GM21529 (cell line): Measurements from ENCODE around the gene FAM234A.

Experiments
- ATAC-seq: cut with Tn5 transposase; IDR thresholded peaks from one replicate; pipeline ENCODE4 v1.9.1; 2021; ENCODE audit not compliant: unreplicated experiment

FAM234A gene

DNA sequence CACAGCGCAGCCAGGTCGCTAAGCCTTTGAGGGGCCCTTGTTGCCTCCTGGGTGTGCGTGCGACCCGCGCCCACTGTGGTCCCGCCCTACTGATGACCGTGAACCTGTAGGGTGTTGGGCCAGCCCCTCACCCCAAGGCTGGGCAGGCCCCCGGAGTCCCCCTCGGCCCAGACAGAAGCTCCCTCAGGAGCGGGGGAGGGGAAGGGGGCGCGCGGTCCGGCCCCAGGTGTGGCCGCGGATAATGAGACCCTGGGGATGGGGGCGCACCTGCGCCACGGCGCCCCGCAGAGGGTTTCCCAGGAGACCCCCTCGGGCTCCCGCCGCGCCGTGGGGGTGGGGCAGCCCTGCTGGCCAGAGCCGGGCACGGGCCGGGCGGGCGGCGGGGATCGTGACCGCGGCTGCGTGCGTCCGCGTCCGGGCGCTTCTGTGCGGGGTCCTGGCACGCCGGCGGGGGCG is 45.4 kb downstream of the FAM234A start:
- no peak for ATAC-seq

DNA sequence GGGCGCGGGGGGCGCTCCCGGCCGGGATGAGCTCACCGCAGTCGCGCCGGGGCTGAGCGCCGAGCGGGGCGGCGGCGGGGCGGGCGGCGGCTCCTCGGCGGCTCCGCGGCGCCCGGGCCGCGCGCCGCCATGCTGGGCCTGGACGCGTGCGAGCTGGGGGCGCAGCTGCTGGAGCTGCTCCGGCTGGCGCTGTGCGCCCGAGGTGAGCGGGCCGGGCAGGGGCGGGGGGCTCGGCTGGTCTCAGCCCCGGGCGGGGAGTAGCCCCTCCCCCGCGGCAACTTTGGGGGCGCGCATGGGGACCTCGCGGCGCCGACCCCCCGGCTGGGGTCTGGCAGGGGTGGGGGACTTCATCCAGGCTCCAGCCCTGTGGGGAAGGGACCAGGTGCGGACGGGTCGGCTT is 45.9 kb downstream of the FAM234A start, which contains the start of gene ARHGDIG:
ARHGDIG (plus strand) TSS at position 40 of the 400 bp plus-strand sequence; CDS start at position 130, 90 bp downstream.
- ATAC-seq: no peak

DNA sequence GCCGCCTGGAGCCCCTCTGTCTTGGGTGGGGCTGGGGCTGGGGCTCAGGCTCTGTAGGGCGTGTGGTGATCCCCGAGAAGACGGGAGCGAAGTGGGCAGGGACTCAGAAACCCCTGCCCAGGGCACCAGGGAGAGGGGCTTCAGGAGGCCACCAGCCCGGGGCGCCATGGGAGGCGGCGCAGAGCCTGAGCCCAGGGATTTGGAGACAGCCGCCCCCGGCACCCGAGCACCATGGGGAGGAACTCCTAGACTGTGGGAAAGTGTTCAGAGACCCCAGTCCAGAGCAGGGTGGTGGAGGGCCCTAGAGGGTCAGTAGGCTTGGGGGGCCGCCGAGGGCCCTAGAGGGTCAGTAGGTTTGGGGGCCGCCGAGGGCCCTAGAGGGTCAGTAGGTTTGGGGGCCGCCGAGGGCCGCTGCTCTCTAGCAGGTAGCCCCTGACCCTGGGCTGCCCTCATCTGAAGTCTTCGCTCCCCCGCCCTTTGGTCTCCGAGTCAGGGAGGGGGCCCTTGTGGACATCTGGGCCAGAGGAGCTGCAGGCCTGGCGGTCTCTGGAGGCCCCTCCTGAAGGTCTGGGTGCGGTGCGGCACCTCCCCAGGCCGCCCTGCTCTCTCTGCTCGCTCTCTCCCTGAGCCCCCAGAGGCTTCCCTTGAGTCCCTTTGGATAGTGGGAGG is 46.5 kb downstream of the FAM234A start:
- ATAC-seq: no peak

DNA sequence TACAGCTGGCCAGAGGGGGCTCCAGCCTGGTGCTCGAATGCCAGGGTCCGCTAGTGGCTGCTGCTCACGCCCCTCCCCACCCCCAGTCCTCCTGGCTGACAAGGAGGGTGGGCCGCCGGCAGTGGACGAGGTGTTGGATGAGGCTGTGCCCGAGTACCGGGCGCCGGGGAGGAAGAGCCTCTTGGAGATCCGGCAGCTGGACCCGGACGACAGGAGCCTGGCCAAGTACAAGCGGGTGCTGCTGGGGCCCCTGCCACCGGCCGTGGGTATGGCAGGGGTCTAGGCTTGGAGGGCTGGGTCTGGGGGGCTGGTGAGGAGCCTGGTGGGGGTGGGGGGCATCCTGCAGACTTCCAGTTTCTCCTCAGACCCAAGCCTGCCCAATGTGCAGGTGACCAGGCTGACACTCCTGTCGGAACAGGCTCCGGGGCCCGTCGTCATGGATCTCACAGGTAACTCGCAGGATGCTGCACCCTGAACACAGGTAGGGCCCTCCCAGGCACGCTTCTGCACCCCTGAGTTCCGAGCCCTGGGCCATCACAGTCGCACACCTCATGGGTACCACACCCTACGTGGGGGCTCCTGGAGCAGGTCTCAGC is 47.1 kb downstream of the FAM234A start:
- ATAC-seq: no peak

DNA sequence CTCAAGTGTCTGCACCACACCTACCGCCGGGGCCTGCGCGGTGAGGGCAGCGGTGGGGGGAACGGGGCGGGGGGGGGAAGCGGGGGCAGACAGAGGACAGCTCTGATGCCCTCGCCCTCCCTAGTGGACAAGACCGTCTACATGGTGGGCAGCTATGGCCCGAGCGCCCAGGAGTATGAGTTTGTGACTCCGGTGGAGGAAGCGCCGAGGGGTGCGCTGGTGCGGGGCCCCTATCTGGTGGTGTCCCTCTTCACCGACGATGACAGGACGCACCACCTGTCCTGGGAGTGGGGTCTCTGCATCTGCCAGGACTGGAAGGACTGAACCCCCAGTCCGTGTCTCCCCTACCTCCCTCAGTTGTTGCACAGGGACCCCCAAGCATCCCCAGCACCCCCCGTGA is 47.9 kb downstream of the FAM234A start:
- no peak for ATAC-seq

DNA sequence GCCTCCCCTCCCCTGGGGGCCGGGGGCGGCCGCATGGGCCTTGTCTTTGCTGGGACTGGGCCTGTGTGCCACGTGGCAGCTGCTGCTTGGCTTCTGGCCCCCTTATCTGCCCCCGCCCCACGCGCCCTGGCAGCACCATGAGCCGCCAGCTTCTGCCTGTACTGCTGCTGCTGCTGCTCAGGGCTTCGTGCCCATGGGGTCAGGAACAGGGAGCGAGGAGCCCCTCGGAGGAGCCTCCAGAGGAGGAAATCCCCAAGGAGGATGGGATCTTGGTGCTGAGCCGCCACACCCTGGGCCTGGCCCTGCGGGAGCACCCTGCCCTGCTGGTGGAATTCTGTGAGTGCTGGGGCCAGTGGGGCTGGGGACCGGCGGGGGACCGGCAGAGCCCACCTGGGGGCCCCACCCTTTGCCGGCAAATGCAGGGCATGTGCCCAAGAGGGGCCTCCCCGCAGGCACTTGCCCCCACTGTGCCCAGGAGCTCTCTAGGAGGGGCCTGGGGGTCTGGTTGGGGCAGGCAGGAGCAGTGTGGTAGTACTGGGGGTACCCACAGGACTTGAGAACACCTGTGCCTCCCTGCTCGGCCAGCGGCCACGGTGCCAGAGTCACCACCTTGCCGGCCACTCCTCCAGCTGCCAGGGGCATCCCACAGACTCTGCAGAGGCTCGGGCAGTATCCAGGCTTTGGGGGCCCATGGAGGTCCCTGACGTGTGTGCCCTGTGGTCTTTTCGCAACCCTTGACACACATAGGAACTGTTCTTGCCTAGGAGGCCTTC is 48.6 kb downstream of the FAM234A start, which contains the start of gene PDIA2:
PDIA2 (plus strand) TSS at position 132 of the 773 bp plus-strand sequence; CDS start at position 138, 6 bp downstream.
- no peak for ATAC-seq

DNA sequence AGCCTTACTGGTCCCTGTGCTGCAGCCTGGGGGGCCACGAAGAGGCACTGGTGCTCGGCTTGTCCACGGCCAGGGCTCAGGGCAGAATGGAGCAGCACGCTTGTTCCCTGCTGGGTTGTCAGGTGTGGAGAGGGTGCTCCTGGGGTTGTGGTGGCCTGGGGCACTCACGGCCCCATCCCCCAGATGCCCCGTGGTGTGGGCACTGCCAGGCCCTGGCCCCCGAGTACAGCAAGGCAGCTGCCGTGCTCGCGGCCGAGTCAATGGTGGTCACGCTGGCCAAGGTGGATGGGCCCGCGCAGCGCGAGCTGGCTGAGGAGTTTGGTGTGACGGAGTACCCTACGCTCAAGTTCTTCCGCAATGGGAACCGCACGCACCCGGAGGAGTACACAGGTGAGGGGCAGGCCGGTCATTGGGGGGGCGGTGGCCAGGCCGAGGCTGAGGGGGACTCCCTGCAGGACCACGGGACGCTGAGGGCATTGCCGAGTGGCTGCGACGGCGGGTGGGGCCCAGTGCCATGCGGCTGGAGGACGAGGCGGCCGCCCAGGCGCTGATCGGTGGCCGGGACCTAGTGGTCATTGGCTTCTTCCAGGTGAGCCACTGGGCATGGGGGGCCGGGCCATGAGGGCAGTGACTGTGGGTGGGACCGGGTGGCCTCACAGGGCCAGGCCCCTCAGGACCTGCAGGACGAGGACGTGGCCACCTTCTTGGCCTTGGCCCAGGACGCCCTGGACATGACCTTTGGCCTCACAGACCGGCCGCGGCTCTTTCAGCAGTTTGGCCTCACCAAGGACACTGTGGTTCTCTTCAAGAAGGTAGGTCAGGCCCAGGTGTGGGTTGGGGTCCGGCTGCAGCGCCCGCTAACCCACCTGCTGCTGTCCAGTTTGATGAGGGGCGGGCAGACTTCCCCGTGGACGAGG is 49.8 kb downstream of the FAM234A start:
- ATAC-seq: no peak

DNA sequence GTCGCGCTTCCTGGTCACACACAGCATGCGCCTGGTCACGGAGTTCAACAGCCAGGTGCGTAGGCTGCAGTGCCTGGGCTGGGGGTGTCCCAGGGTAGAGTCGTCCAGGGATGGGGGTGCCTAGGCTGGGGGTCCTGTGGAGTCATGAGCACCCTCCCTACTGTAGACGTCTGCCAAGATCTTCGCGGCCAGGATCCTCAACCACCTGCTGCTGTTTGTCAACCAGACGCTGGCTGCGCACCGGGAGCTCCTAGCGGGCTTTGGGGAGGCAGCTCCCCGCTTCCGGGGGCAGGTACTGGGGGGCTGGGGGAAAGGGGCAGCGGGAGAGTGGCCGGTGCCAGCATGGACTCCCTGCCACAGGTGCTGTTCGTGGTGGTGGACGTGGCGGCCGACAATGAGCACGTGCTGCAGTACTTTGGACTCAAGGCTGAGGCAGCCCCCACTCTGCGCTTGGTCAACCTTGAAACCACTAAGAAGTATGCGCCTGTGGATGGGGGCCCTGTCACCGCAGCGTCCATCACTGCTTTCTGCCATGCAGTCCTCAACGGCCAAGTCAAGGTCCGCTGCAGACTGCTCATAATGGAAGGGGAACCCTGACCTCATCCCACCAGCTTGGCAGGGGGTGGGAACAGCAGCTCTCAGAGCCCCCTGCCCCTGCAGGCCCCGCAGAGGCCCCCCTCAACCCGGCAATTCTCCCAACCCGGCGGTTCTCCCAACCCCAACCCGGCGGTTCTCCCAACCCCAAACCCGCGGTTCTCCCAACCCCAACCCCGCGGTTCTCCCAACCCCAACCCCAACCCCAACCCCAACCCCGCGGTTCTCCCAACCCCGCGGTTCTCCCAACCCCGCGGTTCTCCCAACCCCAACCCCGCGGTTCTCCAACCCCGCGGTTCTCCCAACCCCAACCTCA is 50.8 kb downstream of the FAM234A start:
- no peak for ATAC-seq

DNA sequence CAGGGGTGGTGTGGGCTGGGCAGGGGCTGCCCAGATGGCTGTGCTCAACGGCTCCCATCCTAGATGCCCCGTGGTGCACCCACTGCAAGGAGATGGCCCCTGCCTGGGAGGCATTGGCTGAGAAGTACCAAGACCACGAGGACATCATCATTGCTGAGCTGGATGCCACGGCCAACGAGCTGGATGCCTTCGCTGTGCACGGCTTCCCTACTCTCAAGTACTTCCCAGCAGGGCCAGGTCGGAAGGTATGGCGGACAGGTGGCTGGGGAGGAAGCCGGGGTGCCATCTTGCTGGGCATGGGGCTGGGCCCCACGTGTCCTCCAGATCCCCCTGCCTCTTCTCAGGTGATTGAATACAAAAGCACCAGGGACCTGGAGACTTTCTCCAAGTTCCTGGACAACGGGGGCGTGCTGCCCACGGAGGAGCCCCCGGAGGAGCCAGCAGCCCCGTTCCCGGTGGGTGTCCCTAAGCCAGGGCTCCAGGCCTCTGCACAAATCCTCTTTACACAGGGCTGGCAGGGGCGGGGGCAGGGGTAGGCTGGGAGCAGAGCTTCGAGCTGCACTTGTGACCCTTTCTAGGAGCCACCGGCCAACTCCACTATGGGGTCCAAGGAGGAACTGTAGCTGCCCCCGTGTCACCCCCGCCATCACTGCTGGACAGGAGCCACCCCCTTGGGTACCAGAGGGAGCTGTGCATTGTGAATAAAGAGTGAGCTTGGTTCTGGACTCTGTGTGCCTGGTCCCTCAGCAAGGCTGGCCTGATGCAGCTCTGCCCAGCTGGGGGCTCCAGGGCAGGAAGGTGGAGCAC is 52.1 kb downstream of the FAM234A start:
- ATAC-seq: no peak

DNA sequence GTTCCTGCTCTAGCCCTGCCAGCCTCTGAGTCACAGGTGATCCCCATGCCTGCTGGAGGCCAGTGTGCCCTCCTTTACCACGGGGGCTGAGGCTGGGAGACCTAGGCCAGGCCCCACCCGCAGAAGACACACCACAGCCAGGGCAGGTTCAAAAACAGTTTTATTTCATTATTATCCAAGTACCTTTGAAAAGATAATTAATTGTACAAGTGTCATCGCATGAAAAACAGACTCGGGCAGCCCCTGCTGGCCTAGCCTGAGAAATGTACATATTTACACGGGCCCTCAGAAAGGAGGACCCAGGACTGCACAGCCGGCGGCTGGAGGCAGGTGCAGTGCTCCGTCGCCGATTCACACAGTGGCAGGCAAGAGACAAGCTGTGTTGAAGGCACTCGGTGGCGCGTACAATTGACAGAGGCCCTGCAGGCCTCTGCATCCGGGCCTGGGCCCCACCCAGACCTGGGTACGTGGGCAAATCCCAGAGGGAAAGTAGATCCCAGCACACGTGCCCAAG is 52.7 kb downstream of the FAM234A start:
- ATAC-seq: no peak

DNA sequence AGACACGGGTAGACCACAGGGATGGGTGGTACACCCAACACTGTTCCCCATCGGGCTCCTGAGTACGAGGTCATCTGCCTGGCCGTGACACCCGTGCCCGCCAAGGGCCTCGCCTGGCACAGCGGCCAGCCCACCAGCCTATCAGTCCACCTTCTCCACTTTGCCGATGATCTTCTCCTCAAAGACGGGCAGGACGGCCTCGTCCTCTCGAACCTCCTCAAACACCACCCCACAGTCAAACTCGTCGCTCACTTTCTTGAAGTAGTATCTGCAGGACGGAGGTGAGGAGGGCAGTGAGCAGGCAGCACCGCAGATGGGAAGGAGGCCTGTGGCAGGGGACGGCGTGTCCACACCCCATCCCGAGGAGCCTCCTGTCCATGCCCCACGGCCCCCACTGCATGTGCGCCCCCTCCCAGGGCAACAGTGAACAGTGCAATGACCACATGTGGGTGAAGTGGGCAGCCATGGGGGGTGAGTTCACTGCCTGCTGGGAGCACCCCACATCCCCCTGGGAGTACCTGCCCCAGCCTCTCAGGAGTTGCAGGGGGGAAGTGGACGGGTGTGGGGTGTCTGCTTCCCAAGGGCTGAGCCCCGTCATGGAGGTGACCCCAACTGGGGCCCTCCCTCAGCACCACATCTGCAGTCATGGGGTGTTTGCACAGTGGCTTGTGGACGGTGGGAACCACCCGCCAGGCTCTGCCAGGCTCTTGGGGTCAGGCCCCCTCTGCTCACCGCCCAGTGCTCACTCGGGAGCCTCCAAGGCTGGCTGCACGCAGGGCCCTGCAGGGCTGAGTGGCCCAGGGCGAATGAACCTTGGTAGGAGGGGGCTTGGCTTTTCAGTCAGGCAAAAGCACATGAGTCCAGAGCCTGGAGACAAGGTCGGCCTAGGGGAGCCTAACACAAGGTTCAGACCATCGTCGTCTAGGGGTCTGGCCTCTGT is 53.6 kb downstream of the FAM234A start:
- ATAC-seq: no peak

DNA sequence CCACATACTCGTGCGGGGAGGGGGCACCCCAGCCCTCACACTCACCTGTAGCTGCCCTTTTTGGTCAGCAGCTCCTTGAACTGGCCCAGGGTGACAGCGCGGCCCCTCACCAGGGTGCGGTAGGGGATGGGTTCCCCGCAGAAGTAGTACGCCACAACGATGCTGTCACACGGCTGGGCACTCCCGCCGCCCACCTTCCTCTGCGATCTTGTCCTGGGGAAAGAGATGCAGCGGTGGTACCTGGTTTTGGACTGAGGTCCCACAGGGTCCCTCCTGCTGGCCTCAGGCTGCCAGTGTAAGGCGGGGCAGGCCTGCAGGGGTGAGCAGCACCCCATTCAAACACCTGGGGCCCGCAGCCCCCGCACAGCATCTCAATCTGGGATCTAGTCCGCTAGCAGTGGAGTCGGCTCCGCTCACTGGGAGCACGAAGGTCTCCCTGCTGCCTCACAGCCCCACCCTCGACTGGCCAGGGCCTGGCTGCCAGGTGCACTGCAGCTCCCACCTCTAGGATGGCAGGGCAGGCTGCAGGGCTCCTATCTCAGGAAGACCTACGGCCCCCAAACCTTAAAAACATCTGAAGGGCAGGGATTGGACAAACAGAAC is 54.9 kb downstream of the FAM234A start:
- ATAC-seq: no peak

DNA sequence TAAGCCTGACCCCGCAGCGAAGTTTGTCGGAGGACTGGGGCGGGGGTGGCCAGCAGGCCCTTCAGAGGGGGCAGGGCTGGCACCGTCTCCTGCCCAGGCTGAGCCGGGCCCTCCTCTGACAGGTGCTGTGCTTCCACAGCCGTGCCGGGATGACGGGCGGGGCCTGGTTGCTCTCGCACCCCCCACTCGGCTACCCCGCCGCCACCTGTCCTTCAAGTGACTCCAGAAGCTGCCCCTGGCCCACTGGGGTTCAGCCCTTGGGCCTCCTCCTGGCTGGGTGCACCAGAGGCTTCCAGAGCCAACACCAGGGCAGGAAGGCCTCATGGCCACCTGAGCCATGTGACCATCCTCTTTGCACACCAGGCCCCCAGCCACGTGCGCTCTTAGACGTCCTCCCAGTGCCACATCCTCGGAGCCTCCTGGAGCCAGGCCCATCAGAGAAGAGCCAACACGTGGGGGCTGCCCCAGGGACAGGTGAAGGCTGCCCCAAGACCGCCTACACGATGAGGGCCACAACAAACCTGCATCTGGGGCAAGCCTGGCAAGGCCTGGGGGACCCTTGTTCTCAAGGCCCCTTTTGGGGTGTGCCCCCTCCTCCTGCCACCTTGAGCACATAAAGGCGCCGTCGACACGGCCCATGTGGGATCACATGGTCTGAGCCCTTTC is 55.5 kb downstream of the FAM234A start:
- ATAC-seq: no peak

DNA sequence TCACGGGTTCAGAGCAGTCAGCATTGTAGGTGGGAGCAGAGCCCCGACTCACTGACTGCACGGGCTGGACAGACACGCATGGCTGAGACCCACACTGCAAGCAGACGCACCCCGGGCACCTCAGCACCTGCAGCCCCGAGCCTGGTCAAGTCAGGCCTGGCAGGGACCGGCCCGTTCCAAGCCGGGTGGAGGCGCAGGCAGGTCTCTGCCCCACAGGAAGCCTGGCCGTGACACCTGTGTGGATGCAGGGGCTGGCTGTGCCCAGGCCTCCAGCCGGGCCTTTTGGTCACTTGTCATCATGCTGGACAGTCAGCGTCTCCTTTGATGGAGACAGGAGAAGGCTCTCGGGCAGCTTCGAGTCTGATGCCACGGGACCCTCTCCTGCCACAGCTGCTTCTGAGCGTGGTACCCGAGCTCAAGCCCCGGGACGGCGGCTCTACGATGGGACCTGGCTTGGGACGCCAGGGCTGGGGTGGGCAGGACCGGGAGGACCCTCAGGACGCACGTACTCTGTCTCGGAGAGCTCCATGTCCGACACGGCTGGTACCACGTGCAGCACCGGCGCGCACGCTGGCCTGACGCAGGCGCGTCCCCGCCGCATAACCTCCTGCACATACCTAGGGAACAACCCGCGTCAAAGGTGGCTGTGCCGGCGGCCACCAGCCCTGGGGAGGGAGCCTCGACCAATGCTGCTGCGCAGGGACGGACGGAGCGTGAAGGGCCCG is 56.2 kb downstream of the FAM234A start:
- ATAC-seq: no peak

DNA sequence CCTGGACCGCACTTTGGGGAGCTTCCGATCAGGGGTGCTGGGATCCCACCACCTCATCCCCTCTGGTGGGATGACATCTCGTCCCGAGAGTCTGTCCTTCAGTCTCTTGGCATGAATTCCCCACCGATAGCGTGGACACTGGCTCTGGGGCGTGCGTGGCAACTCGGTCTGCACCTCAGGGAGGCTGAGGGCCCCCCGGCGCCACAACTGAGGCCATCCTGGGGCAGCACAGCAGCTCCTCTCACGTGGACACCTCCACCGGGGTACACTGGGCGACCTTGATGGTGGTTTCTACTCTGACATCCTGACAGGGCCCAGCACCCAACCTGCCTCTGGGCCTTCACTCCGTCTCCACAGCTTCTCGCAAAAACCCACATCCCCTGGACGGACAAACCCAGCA is 56.9 kb downstream of the FAM234A start:
- ATAC-seq: no peak
